GM12874 (cell line): ENCODE measurements around the gene LCA5L.

Experiments
- CTCF ChIP-seq: IDR thresholded peaks from 2 replicates; pipeline ENCODE4 v1.5.1; 2011; ENCODE audit warnings: low read depth, mild to moderate bottlenecking, control low read depth, low read length, moderate library complexity; ENCODE audit not compliant: insufficient read depth

Gene LCA5L

GRCh38 chr21:39430954-39431353, 14.6 kb downstream of the LCA5L start:
- no peak for TF ChIP-seq CTCF

- TF ChIP-seq CTCF = no peak
Measured at GRCh38 chr21:39430457-39430856, 15.1 kb downstream of the LCA5L start.

GRCh38 chr21:39430016-39430415, 15.6 kb downstream of the LCA5L start:
- no peak for TF ChIP-seq CTCF

GRCh38 chr21:39429445-39429844, 16.1 kb downstream of the LCA5L start:
- no peak for TF ChIP-seq CTCF

GRCh38 chr21:39422527-39423241, 22.9 kb downstream of the LCA5L start:
- TF ChIP-seq CTCF = no peak

GRCh38 chr21:39406065-39406464, 39.5 kb downstream of the LCA5L start:
- no peak for TF ChIP-seq CTCF

- TF ChIP-seq CTCF = no peak
Measured at GRCh38 chr21:39400173-39400572, 45.4 kb downstream of the LCA5L start.
